ENCODE measurements around the gene LNX1. TPM values are rescaled to one million over a fixed set of nuclear protein-coding genes. Genes with fewer than 3 reads are reported as not detected.

The LNX1 gene
- total and polyA plus RNA-seq, 9 of the 15 experiments (the other 6 are each of a cell fraction or from before 2014, with no cell fraction given): 0.40 to 3.6 (median 2.2) TPM

- H3K27me3 ChIP-seq (ENCODE audit: control insufficient read depth in 2 of 2, insufficient read depth in 2 of 2, low read length in 2 of 2): no peaks in the 10 kb centered on the region
- H3K4me3 ChIP-seq: no peak overlapping the region
- peak overlapping the region; percentile 78 for H3K4me2 ChIP-seq (ENCODE audit: insufficient read depth, low read length)
- H3K9me3 ChIP-seq (replicated peaks; ENCODE audit: control insufficient read depth, insufficient read depth, low read depth, low read length): no peaks in the 10 kb centered on the region
- DNase-seq (ENCODE audit: extremely low read depth in 1 of 4, low spot score in 3 of 4): no peak
- BruUV-seq (replicated peaks): no TSS peak
- TF ChIP-seq ZNF436 (CRISPR knock-in tag; IDR thresholded peaks at IDR 0.05): no peak
- no peak for TF ChIP-seq ZNF197 (CRISPR knock-in tag; IDR thresholded peaks at IDR 0.05; ENCODE audit: low read depth)
- no peak for TF ChIP-seq SMARCE1 (IDR thresholded peaks at IDR 0.05)
- TF ChIP-seq ZNF239 (CRISPR knock-in tag; IDR thresholded peaks at IDR 0.05): no peak
- TF ChIP-seq CBX2 (IDR thresholded peaks at IDR 0.05; ENCODE audit: insufficient read depth, low read length, poor library complexity, severe bottlenecking): no peak
- no peak for TF ChIP-seq CREM (IDR thresholded peaks at IDR 0.05; ENCODE audit: low read depth)
- TF ChIP-seq GATA2 (CRISPR knock-in tag; IDR thresholded peaks at IDR 0.05): no peak
- TF ChIP-seq HES1 (IDR thresholded peaks at IDR 0.05; ENCODE audit: low read depth): no peak
- no peak for TF ChIP-seq SRSF7 (optimal IDR thresholded peaks at IDR 0.05; ENCODE audit: low read depth, low read length)
- TF ChIP-seq FOXM1 (IDR thresholded peaks at IDR 0.05; ENCODE audit: low read depth): no peak
- TF ChIP-seq FOXM1 (CRISPR knock-in tag; IDR thresholded peaks at IDR 0.05; ENCODE audit: low read depth): no peak
- no peak for TF ChIP-seq SETDB1 (IDR thresholded peaks at IDR 0.05; ENCODE audit: low read length)
- no peak for TF ChIP-seq SMARCC2 (IDR thresholded peaks at IDR 0.05; ENCODE audit: low read depth)
- no peak for TF ChIP-seq ZNF551 (CRISPR knock-in tag; IDR thresholded peaks at IDR 0.05)
- TF ChIP-seq ATF7 (IDR thresholded peaks at IDR 0.05): no peak
- no peaks in the 10 kb centered on the region for H3K36me3 ChIP-seq (ENCODE audit: control insufficient read depth, insufficient read depth, low read length)
- in situ Hi-C loops (cut with MboI): no loop called here
- ATAC-seq: no peak
- WGBS (ENCODE audit: insufficient coverage, low coverage, missing lambda C conversion rate): 20% methylated on average over 2 of the region's 2 CpGs
- no peaks in the 10 kb centered on the region for H4K20me1 ChIP-seq (replicated peaks; ENCODE audit: control insufficient read depth, insufficient read depth, low read length)
- H3K9me1 ChIP-seq (ENCODE audit: control insufficient read depth, insufficient read depth, low read length): no peaks in the 10 kb centered on the region
- peak overlapping the region; percentile 93 for H2AFZ ChIP-seq (ENCODE audit: low read depth, low read length)
- ChIA-PET CTCF (ENCODE audit: low intra/inter-chr PET ratio) (no interaction called here), POLR2A (no interaction called here)
- H3K4me1 ChIP-seq (replicated peaks in 1 of 2; ENCODE audit: control insufficient read depth in 2 of 2, insufficient read depth in 2 of 2, low read length in 2 of 2): peaks cover 4 to 30% of the 10 kb centered on the region in 2 experiments; a peak in 4 of 5 replicates
- 0 out of 4 replicates have a peak overlapping the region, but pooled peaks of 1 of the 2 experiments have one; percentile 58 for H3K9ac ChIP-seq (ENCODE audit: insufficient read depth in 1 of 2, low read depth in 2 of 2, low read length in 2 of 2)
- intact Hi-C loops (cut with micrococcal nuclease): loop anchor here (10.0 kb wide), 1 partner anchor 175 kb away; no protein-coding TSS in a partner anchor
- FAIRE-seq: no peak
- H3K79me2 ChIP-seq (ENCODE audit: control insufficient read depth, insufficient read depth, low read length): no peaks in the 10 kb centered on the region
- H3K27ac ChIP-seq (ENCODE audit: extremely low read depth, low read depth, low read length): no peak overlapping the region
Measured at GRCh38 chr4:53590187-53590586, 1.1 kb downstream of the LNX1 start.
